GM11168 (cell line): ENCODE results near the gene SETD4.

ENCODE experiments used
- in situ Hi-C: fragments of 300-500 bp; cut with MboI; formaldehyde crosslinking; loops from one replicate; pipeline ENCODE4 v1.12.0; 2022; ENCODE audit warnings: low sequenced_read_pairs; ENCODE audit not compliant: unreplicated experiment

SETD4 gene

DNA sequence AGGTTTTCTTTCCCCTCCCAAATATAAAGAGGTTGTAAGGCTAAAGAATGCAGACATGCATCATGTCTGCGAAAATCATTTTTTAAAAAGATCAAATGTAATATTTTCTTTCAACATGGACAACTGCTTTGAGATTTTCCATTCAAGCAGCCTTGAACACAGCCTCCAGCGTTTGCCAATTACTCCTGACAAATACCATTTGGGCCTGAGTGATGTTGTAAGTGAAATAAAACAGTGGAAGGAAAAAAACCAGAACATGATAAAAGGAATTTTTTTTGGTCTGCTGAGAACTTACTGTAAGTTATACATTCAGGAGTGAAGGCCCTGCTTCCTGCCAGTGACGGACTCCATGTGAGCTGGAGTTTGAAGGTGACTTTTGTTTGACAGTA is 37.2 kb downstream of the SETD4 start:
- in situ Hi-C loops: no loop called here

- in situ Hi-C loops: no loop called here
Observed at GRCh38 chr21:36022427-36023091, 37.8 kb downstream of the SETD4 start.

GRCh38 chr21:36021251-36021837 is 39.0 kb downstream of the SETD4 start:
- in situ Hi-C loops: no loop called here

- in situ Hi-C loops: no loop called here
Observed at GRCh38 chr21:36015045-36015444, 45.3 kb downstream of the SETD4 start.

- in situ Hi-C loops: no loop called here
Observed at GRCh38 chr21:36010801-36011200, 49.5 kb downstream of the SETD4 start.

DNA sequence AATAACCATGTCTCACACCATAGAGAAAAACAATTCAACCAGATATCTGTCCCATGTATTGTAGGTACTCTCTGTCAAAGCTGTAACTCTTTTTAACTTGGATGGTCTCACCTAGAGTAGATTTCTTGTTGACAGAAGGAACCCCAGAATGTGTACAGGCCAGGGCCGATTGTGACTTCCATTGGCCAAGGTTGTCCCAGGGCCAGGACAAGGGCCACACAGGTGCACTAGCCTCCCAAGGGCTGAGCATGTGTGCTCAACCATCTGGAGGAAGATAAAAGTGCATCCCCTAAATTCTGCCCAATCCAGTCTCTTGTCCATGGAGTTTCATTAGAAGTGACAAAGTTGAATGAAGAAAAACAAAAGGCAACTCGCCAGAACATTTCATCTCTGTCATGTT is 51.8 kb downstream of the SETD4 start:
- in situ Hi-C loops: no loop called here

DNA sequence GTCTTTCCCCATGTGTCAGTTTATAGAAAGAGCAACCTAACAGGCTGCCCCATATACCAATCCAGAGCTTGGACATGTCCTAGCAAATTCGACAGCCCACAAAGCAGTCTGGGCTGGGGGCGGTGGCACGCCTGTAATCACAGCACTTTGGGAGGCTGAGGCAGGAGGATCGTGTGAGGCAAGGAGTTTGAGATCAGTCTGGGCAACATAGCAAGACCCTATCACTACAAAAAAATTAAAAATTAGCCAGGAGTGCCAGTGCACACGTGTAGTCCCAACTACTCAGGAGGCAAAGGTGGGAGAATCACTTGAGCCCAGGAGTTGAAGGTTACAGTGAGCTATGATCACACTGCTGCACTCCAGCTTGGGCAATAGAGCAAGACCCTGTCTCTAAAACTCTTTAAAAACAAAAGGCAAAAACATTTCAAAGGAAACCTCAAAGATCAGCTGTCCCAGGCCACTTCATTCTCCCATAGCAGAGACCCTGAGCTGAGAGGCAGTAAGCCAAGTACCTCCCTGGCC is 54.4 kb downstream of the SETD4 start:
- in situ Hi-C loops: no loop called here

- in situ Hi-C loops: no loop called here
Observed at GRCh38 chr21:36005018-36005417, 55.3 kb downstream of the SETD4 start.

- in situ Hi-C loops: no loop called here
Observed at GRCh38 chr21:36004441-36004840, 55.9 kb downstream of the SETD4 start.

GRCh38 chr21:36003776-36004175 is 56.5 kb downstream of the SETD4 start:
- in situ Hi-C loops: no loop called here

DNA sequence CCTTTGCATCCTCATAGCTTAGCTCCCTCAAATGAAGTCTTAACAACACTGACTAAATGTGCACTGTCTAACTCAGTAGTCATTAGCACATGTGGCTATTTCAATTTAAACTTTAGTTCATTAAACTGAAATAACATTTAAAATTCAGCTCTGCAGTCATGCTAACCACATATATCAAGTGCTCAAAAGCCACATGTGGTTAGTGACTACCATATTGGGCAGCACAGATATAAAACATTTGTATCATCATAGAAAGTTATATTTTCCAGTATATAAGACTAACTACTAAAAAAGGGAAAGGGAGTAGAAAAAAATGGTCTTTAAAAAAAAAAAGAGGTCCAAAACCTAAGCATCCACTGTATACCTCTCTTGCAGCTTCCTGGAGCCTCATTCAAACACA is 64.1 kb downstream of the SETD4 start:
- in situ Hi-C loops: no loop called here

DNA sequence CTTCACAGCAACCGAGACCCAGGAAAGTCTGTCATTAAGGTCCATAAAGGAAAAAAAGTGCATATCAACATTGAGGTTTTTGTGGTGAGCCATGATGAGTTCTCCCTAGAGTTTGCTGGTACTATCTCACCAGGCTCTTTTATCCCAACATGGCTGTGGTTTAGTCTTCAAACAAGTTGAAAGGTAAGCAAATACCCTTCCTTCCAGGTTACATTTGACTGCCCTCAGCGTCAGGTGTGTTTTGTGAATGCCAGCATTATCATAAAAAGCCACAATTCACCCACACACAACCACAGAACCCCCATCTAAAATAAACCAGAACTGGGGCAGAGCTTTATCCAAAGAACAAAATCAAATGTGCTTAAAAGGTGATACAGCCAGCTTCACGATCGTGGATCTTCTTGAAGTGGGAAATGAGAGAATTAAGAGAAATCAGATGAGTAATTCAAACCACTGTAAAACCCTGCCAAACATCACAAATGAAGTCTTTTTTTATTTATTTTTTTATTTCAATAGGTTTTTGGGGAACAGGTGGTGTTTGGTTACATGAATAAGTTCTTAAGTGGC is 64.7 kb downstream of the SETD4 start:
- in situ Hi-C loops: no loop called here

DNA sequence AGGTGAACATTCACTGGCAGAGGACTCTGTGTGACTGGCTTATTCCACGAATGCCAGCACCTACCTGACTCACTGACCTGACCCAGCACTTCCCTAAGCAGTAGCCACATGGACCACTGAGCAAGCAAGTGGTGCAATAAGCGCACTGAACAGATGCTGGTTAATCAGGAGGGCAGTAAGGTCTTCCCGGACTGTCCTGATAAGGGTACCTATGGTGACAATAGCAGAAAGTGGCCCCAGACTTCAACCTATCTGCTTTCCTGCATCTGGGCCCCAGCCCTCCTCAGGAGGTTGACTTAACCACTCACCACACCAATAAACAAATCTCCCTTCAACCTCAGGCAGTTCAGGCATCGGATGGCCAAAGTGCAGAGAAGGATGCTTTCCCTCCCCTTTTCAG is 65.7 kb downstream of the SETD4 start:
- in situ Hi-C loops: no loop called here

- in situ Hi-C loops: no loop called here
Observed at GRCh38 chr21:35993875-35994490, 66.3 kb downstream of the SETD4 start.

DNA sequence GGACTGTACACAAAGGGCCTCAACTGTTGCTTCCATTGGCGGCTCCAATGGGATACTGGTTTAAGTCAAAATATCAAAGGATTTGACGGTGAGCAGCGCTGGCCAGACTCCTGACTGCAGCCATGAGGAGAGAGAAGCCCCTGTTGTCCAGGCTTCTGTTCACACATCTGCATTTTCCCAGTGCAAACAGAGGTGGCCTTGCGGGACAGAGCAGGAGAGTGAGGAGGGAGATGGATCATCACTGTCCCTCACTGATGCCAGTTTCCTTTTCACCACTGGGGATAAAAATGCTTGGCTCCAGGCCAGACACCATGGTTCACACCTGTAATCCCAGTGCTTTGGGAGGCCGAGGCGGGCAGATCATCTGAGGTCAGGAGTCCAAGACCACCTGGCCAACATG is 69.2 kb downstream of the SETD4 start:
- in situ Hi-C loops: no loop called here

DNA sequence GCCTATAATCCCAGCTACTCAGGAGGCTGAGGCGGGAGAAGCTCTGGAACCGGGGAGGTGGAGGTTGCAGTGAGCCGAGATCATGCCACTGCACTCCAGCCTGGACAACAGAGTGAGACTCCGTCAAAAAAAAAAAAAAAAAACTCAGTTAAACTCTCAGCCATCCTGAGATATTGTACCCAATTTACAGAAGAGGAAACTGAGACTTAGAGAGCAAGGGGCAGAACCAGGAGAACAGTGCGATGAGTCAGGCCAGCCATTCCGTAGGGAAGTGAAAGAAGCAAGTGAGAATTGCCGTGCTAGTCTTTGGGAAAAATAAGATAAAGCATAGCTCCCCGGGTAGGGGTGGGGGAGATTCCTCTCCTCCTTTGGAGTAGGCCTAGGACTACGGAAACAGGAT is 69.7 kb downstream of the SETD4 start:
- in situ Hi-C loops: no loop called here

DNA sequence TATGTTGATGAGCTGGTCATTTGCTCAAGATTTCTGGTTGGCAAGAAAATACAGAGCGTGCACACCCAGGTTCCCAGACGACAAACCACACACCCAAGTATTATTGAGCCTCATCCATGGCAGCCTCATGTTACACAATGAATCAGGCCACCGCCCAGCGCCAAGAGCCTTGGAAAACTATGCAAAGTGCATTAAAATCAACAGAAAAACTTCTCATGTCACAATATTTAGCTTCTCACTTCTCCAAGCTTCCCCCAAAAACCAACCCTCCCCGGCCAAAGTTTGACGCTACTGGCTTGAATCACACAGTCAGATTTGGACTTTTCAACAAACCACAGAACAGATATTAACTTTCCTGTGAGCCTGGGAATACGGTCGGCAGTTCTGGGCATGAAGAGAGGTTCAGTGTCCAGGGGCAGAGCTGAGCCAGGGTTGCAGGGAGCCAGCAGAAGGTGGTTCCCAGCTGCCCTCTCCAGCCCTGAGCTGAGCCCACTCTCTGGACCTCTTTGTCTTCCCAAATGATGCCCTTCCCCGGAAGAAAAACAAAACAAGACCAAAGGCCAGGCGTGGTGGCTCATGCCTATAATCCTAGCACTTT is 71.1 kb downstream of the SETD4 start:
- in situ Hi-C loops: no loop called here

- in situ Hi-C loops: no loop called here
Observed at GRCh38 chr21:35988416-35989137, 71.7 kb downstream of the SETD4 start.

- in situ Hi-C loops: no loop called here
Observed at GRCh38 chr21:35987475-35987874, 72.9 kb downstream of the SETD4 start.

- in situ Hi-C loops: no loop called here
Observed at GRCh38 chr21:35984654-35985361, 75.5 kb downstream of the SETD4 start.
